Fibroblast of lung (primary cell): Measurements from ENCODE around the gene NIT2. TPM values are rescaled to one million over a fixed set of nuclear protein-coding genes. Genes with fewer than 3 reads are reported as not detected.
A peak's percentile ranks its signal among the peaks of the same experiment; 100 is the strongest.
"Not testable (repeated sequence)": the region's sequence is repeated elsewhere in the genome, so short reads cannot be mapped to it uniquely, and the experiment has no call there.

Experiments used
- DNase-seq, 2 donors: peaks; one replicate each; pipeline versions ENCODE4 v3.0.0 to v3.0.0-alpha.2; 2010; ENCODE audit warnings: low read depth in 2 of 2
- H2AFZ ChIP-seq: 2 replicates; pipeline ENCODE4 v1.5.1; 2012; ENCODE audit warnings: low read length, control low read depth, inconsistent platforms
- H3K27ac ChIP-seq: 2 replicates; pipeline ENCODE4 v1.5.1; 2011; ENCODE audit warnings: low read length, control low read depth; ENCODE audit not compliant: insufficient read depth
- H3K27me3 ChIP-seq: 2 replicates; pipeline ENCODE4 v1.5.1; 2011; ENCODE audit warnings: mild to moderate bottlenecking, low read length; ENCODE audit not compliant: control insufficient read depth, insufficient read depth
- H3K36me3 ChIP-seq: 2 replicates; pipeline ENCODE4 v1.5.1; 2011; ENCODE audit warnings: low read length; ENCODE audit not compliant: control insufficient read depth, insufficient read depth
- H3K4me1 ChIP-seq: 2 replicates; pipeline ENCODE4 v1.5.1; 2011; ENCODE audit warnings: low read length; ENCODE audit not compliant: control insufficient read depth, insufficient read depth; ENCODE audit errors: extremely low read depth
- H3K4me2 ChIP-seq: 2 replicates; pipeline ENCODE4 v1.5.1; 2011; ENCODE audit warnings: low read length, control low read depth; ENCODE audit not compliant: insufficient read depth; ENCODE audit errors: extremely low read depth
- H3K4me3 ChIP-seq, 4 experiments: fragments of 200-600 bp in 1 of 4; sonication (generic) in 1 of 4; replicated peaks in 1 of 4; 2 replicates each; pipeline ENCODE4 v1.5.1; 2011 to 2016; ENCODE audit warnings: low read length in 4 of 4, low read depth in 3 of 4, mild to moderate bottlenecking in 3 of 4, control low read depth in 2 of 4, inconsistent platforms in 1 of 4, mixed read lengths in 1 of 4; ENCODE audit not compliant: insufficient read depth in 1 of 4; ENCODE audit errors: control extremely low read depth in 1 of 4
- H3K79me2 ChIP-seq: 2 replicates; pipeline ENCODE4 v1.5.1; 2012; ENCODE audit warnings: mild to moderate bottlenecking, low read length, inconsistent platforms; ENCODE audit not compliant: control insufficient read depth, insufficient read depth
- H3K9ac ChIP-seq: 2 replicates; pipeline ENCODE4 v1.5.1; 2011; ENCODE audit warnings: mild to moderate bottlenecking, low read length, control low read depth; ENCODE audit not compliant: insufficient read depth
- H3K9me3 ChIP-seq: 2 replicates; pipeline ENCODE4 v1.5.1; 2012; ENCODE audit warnings: low read depth, low read length; ENCODE audit not compliant: control insufficient read depth, insufficient read depth
- H4K20me1 ChIP-seq: 2 replicates; pipeline ENCODE4 v1.5.1; 2011; ENCODE audit warnings: low read length; ENCODE audit not compliant: control insufficient read depth, insufficient read depth; ENCODE audit errors: extremely low read depth
- CTCF ChIP-seq, 2 donors: IDR thresholded peaks in 1 of 2; conservative IDR thresholded peaks in 1 of 2; 1 replicate in 1 of 2; 2 replicates in 1 of 2; pipeline ENCODE4 v1.5.1; 2011 to 2012; ENCODE audit warnings: low read length in 2 of 2, control low read depth in 1 of 2, inconsistent platforms in 1 of 2, low read depth in 1 of 2, mild to moderate bottlenecking in 1 of 2
- EZH2 ChIP-seq: IDR thresholded peaks from 2 replicates; pipeline ENCODE4 v1.5.1; 2012; ENCODE audit warnings: low read length, control low read depth, mild to moderate bottlenecking; ENCODE audit errors: missing control alignments
- polyA plus RNA-seq, 2 donors: library from polyadenylated mRNA; depleted of rRNA in 1 of 2; stranded (reverse) in 1 of 2; unstranded in 1 of 2; fragments of >200 nt; gene quantifications; 2 replicates each; pipeline ENCODE4 v1.2.1, GENCODE V29; 2011 to 2012; ENCODE audit warnings: missing spikeins in 1 of 2
- total RNA-seq: library from RNA; depleted of rRNA; stranded (reverse); fragments of >200 nt; gene quantifications from 2 replicates; pipeline ENCODE4 v1.2.1, GENCODE V29; 2014

Gene NIT2
- total and polyA plus RNA-seq, 2 donors (not counting 1 experiment from before 2014, with no cell fraction given): 13.4 to 53.8 TPM

- no peaks in the 10 kb centered on the region for H3K4me1 ChIP-seq
- no peak overlapping the region for H3K9ac ChIP-seq
- H3K79me2 ChIP-seq: no peaks in the 10 kb centered on the region
- no peak for DNase-seq
- TF ChIP-seq EZH2: no peak
- no peak for TF ChIP-seq CTCF (conservative IDR thresholded peaks at IDR 0.05 in 1 of 2, IDR thresholded peaks at IDR 0.05 in 1 of 2; ENCODE audit: low read depth in 1 of 2, low read length in 2 of 2)
- H3K4me3 ChIP-seq: no peak overlapping the region
- H4K20me1 ChIP-seq: no peaks in the 10 kb centered on the region
- no peak overlapping the region for H2AFZ ChIP-seq
- H3K27ac ChIP-seq: no peak overlapping the region
- H3K9me3 ChIP-seq: no peaks in the 10 kb centered on the region
- H3K36me3 ChIP-seq: peaks cover 3% of the 10 kb centered on the region
- H3K27me3 ChIP-seq: no peaks in the 10 kb centered on the region
- H3K4me2 ChIP-seq: no peak overlapping the region
Measured at GRCh38 chr3:100348727-100349126, 14.2 kb downstream of the NIT2 start.

GRCh38 chr3:100351770-100352169, 17.2 kb downstream of the NIT2 start:
- not testable (repeated sequence) for H3K9ac ChIP-seq

GRCh38 chr3:100352296-100353231, 18.0 kb downstream of the NIT2 start:
- H3K9ac ChIP-seq: no peak overlapping the region
- H3K27ac ChIP-seq: no peak overlapping the region
- H3K4me2 ChIP-seq: no peak overlapping the region
- no peaks in the 10 kb centered on the region for H3K36me3 ChIP-seq
- no peak overlapping the region for H2AFZ ChIP-seq
- H3K79me2 ChIP-seq: no peaks in the 10 kb centered on the region
- peak in 1 of 2 donors; percentile 19 for DNase-seq
- TF ChIP-seq EZH2 (no peak), CTCF (conservative IDR thresholded peaks at IDR 0.05 in 1 of 2, IDR thresholded peaks at IDR 0.05 in 1 of 2; ENCODE audit: low read depth in 1 of 2, low read length in 2 of 2) (no peak)
- no peaks in the 10 kb centered on the region for H3K9me3 ChIP-seq
- no peaks in the 10 kb centered on the region for H4K20me1 ChIP-seq
- H3K4me3 ChIP-seq: no peak overlapping the region
- no peaks in the 10 kb centered on the region for H3K27me3 ChIP-seq
- H3K4me1 ChIP-seq: no peaks in the 10 kb centered on the region

More at GRCh38 chr3:100351770-100352169, 17.2 kb downstream of the NIT2 start:
- not testable (repeated sequence) for H3K4me3 ChIP-seq, H3K4me2 ChIP-seq, H3K4me1 ChIP-seq, H4K20me1 ChIP-seq, DNase-seq, H3K9me3 ChIP-seq, H3K36me3 ChIP-seq, H3K27me3 ChIP-seq, H2AFZ ChIP-seq, H3K27ac ChIP-seq, H3K79me2 ChIP-seq
